Adipocyte (in vitro differentiated cells): Measurements from ENCODE around the gene CAMTA1.
A peak's percentile ranks its signal among the peaks of the same experiment; 100 is the strongest.

Experiments
- DNase-seq: peaks from one replicate; pipeline ENCODE4 v3.0.0-alpha.2; 2015; ENCODE audit warnings: low read depth
- H3K27me3 ChIP-seq: replicated peaks from 2 replicates; pipeline ENCODE4 v1.7.0; 2013; ENCODE audit warnings: mild to moderate bottlenecking, low read length, moderate library complexity; ENCODE audit not compliant: control insufficient read depth, insufficient read depth
- H3K36me3 ChIP-seq: 2 replicates; pipeline ENCODE4 v1.7.0; 2013; ENCODE audit warnings: low read length, mild to moderate bottlenecking, moderate library complexity; ENCODE audit not compliant: control insufficient read depth, insufficient read depth, severe bottlenecking
- H3K4me1 ChIP-seq: 2 replicates; pipeline ENCODE4 v1.7.0; 2013; ENCODE audit warnings: mild to moderate bottlenecking, low read length, moderate library complexity; ENCODE audit not compliant: control insufficient read depth, insufficient read depth
- H3K4me3 ChIP-seq: 2 replicates; pipeline ENCODE4 v1.7.0; 2013; ENCODE audit warnings: mild to moderate bottlenecking, low read length, moderate library complexity
- H3K9ac ChIP-seq: 2 replicates; pipeline ENCODE4 v1.7.0; 2013; ENCODE audit warnings: mild to moderate bottlenecking, low read length, moderate library complexity
- H3K9me3 ChIP-seq: 2 replicates; pipeline ENCODE4 v1.7.0; 2013; ENCODE audit warnings: mild to moderate bottlenecking, low read length, moderate library complexity; ENCODE audit not compliant: control insufficient read depth

The CAMTA1 gene

DNA sequence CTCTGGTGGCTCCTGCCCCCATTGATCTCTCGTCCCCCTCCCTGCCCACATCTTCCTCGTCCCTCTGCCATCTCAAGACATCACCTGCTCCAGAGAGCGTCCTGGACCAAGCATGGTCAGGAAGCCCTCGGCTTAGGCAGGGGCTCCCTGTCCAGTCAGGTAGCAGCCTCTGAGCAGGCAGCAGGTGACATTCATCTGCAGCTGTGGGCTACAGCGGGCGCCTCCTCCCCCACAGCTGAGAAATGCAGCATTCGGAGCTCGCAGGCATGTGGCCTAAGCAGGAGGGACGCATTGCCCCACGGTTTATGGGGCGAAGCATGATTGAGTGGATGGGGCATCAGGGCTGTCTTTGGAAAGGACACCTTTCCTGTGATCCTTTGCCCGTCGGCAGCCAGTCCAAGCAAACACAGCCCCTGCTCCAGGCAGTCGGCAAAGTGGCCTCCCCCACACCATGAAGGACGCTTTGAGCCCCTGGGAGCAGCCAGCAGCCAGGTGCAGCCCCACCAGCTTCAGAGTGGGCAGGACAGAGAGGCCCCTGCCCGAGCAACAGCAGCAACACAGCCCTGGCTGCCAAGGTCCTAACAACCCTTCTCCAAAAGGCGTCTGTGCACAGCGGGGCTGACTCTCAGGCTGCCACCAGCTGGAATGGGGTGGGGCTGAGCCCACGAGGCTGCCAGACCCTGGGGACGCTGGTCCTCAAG is 751.8 kb downstream of the CAMTA1 start:
- no peak overlapping the region for H3K4me3 ChIP-seq
- H3K4me1 ChIP-seq: no peaks in the 10 kb centered on the region
- DNase-seq: no peak
- H3K9ac ChIP-seq: no peak overlapping the region
- H3K9me3 ChIP-seq: peaks cover 10% of the 10 kb centered on the region
- peaks cover 32% of the 10 kb centered on the region for H3K27me3 ChIP-seq
- no peaks in the 10 kb centered on the region for H3K36me3 ChIP-seq

DNA sequence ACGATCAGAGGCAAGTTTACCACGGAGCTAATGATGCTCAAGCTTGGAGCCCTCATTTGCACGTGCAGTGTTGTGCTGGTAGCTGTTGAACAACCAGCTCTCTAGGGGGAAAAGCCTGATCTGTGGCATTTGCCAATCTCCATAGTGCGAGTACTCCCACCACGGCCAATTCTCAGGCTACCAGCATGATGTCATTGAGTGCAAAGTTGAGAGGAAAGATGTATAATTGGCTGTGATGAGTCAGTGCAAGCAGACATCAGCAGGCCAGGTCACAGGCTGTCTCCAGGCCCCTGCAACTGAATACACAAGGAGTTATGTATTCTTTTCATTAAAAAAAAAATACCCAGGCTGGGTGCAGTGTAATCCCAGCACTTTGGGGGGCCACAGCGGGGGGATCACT is 752.8 kb downstream of the CAMTA1 start:
- Histone ChIP-seq H3K4me3 (no peak overlapping the region), H3K27me3 (peaks cover 32% of the 10 kb centered on the region), H3K4me1 (no peaks in the 10 kb centered on the region), H3K9ac (no peak overlapping the region), H3K36me3 (no peaks in the 10 kb centered on the region), H3K9me3 (peaks cover 10% of the 10 kb centered on the region)
- DNase-seq: no peak

- Histone ChIP-seq H3K27me3 (peaks cover 29% of the 10 kb centered on the region), H3K4me1 (no peaks in the 10 kb centered on the region), H3K9me3 (peaks cover 10% of the 10 kb centered on the region), H3K36me3 (no peaks in the 10 kb centered on the region), H3K9ac (no peak overlapping the region), H3K4me3 (no peak overlapping the region)
- DNase-seq: no peak
Observed at GRCh38 chr1:7538849-7539768, 753.9 kb downstream of the CAMTA1 start.

- Histone ChIP-seq H3K9ac (no peak overlapping the region), H3K9me3 (peaks cover 10% of the 10 kb centered on the region), H3K4me1 (no peaks in the 10 kb centered on the region), H3K27me3 (peaks cover 31% of the 10 kb centered on the region), H3K4me3 (no peak overlapping the region), H3K36me3 (no peaks in the 10 kb centered on the region)
- no peak for DNase-seq
Observed at GRCh38 chr1:7539769-7540175, 754.5 kb downstream of the CAMTA1 start.

- H3K27me3 ChIP-seq: peaks cover 27% of the 10 kb centered on the region
- no peak for DNase-seq
- no peaks in the 10 kb centered on the region for H3K36me3 ChIP-seq
- H3K9ac ChIP-seq: no peak overlapping the region
- no peak overlapping the region for H3K4me3 ChIP-seq
- H3K9me3 ChIP-seq: peaks cover 10% of the 10 kb centered on the region
- H3K4me1 ChIP-seq: no peaks in the 10 kb centered on the region
Observed at GRCh38 chr1:7540816-7541215, 755.6 kb downstream of the CAMTA1 start.

DNA sequence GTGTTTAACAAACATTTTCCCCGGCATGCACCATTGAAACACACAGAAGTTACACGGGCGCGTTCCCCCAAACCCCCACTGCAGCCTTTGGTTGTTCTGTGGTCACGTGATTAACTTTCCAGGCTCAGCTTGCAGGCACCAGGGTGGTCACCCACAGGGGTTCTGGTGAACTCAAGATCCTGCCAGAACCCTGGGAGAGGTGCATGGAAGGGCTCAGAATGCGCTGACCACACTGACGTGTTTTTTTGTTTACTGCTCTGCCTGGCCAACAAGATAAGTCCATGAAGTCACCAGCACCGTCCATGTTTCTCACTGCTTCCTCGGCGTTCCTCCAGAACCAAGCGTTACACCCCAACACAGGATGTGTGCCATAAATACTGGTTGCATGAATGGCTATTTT is 756.4 kb downstream of the CAMTA1 start:
- no peak for DNase-seq
- peaks cover 23% of the 10 kb centered on the region for H3K27me3 ChIP-seq
- no peaks in the 10 kb centered on the region for H3K36me3 ChIP-seq
- no peak overlapping the region for H3K9ac ChIP-seq
- H3K4me3 ChIP-seq: no peak overlapping the region
- H3K4me1 ChIP-seq: no peaks in the 10 kb centered on the region
- peaks cover 10% of the 10 kb centered on the region for H3K9me3 ChIP-seq

DNA sequence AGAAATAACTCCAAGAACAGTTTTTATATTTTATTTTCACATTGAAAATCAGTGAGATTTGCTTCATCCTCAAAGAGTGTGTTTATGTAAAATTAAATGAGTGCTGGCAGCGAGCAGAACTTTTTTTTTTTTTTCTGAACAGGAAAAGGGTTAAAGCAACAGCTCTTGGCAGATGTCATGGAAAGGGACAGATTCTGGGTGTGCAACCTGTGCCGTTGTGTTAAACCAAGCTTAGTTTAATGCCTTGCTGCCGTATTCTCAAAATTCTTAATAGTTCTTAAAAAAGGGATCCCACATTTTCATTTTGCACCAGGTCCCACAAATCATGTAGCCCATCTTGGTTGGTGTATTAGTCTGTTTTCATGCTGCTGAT is 758.5 kb downstream of the CAMTA1 start:
- H3K4me1 ChIP-seq: no peaks in the 10 kb centered on the region
- no peak for DNase-seq
- H3K27me3 ChIP-seq: peaks cover 23% of the 10 kb centered on the region
- H3K4me3 ChIP-seq: no peak overlapping the region
- H3K9ac ChIP-seq: no peak overlapping the region
- H3K36me3 ChIP-seq: no peaks in the 10 kb centered on the region
- H3K9me3 ChIP-seq: no peaks in the 10 kb centered on the region

- Histone ChIP-seq H3K36me3 (no peaks in the 10 kb centered on the region), H3K9me3 (peaks cover 8% of the 10 kb centered on the region), H3K9ac (no peak overlapping the region), H3K27me3 (peaks cover 34% of the 10 kb centered on the region), H3K4me1 (peaks cover 5% of the 10 kb centered on the region), H3K4me3 (no peak overlapping the region)
- DNase-seq: peak; percentile 82
Observed at GRCh38 chr1:7549277-7550161, 764.3 kb downstream of the CAMTA1 start.

DNA sequence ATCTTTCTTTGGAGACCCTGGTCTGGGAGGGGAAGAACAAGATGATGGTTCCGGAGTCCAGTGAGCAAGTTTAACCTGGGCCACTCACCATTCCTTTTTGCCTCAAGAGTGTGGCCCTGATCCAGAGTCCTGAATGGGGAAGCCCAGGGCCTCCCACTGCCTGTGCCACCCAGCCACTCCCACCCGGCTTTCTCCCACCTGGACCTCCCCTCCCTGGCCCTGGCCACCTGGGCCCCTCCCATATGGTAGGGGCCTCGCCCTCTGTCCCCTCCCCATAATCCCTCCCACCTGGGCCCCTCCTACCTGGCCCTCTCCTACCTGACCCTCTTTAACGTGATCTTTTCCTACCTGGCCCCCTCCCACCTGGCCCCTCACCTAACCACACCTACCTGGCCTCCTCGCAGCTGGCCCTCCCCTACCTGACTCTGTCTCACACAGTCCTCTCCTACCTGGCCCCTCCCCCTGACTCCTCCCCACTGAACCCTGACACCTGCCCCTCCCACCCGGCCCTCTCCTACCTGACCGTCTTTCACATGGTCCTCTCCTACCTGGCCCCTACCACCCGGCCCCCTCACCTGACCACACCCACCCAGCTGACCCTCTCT is 765.1 kb downstream of the CAMTA1 start:
- H3K36me3 ChIP-seq: no peaks in the 10 kb centered on the region
- peaks cover 5% of the 10 kb centered on the region for H3K4me1 ChIP-seq
- H3K9me3 ChIP-seq: peaks cover 9% of the 10 kb centered on the region
- DNase-seq: no peak
- H3K27me3 ChIP-seq: peaks cover 33% of the 10 kb centered on the region
- H3K4me3 ChIP-seq: no peak overlapping the region
- no peak overlapping the region for H3K9ac ChIP-seq

DNA sequence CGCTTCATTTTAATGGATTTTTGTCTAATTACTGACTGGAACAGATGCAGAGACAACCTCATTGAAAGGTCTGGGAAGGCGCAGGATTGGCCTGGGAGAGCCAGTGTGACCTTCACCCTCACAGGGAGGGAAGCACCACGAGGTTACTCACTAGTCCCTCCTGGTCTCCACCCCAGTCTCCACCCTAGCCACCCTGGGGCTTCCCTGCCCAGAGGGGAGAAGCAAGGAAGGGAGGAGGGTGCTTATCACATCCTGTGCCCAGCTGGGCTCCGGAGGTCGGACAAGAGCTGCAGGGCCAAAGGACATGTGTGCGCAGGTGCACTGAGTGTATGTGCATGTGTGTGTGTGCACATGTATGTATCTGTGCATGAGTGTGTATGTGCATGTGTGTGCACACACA is 765.7 kb downstream of the CAMTA1 start:
- Histone ChIP-seq H3K4me3 (no peak overlapping the region), H3K36me3 (no peaks in the 10 kb centered on the region), H3K4me1 (peaks cover 5% of the 10 kb centered on the region), H3K9ac (no peak overlapping the region), H3K9me3 (peaks cover 9% of the 10 kb centered on the region), H3K27me3 (peaks cover 39% of the 10 kb centered on the region)
- no peak for DNase-seq
